GM12878 (cell line): ENCODE results near the gene CPNE4. TPM values are rescaled to one million over a fixed set of nuclear protein-coding genes. Genes with fewer than 3 reads are reported as not detected.

Source experiments
- ATAC-seq: fragments of 200-7000 bp; cut with Tn5 transposase; 3 replicates; pipeline ENCODE4 v1.9.1; 2020; ENCODE audit warnings: mild to moderate bottlenecking, moderate library complexity
- BruUV-seq: library from RNA; stranded (reverse); fragments of 400-500 nt; replicated peaks from 2 replicates; lab custom pipeline; 2021; lab: Mats Ljungman, UMichigan
- CTCF ChIA-PET: fragments of 300-600 bp; sonication (Branson Sonifier 250); formaldehyde crosslinking; extraction: SDS; loops from one replicate; lab custom pipeline; 2021; ENCODE audit warnings: inconsistent platforms; lab: Yijun Ruan, JAX
- POLR2A ChIA-PET: fragments of 350-600 bp; formaldehyde crosslinking; extraction: SDS; loops from one replicate; lab custom pipeline; 2021; ENCODE audit warnings: inconsistent platforms; lab: Charles Lee
- RAD21 ChIA-PET: fragments of 300-600 bp; sonication (Branson Sonifier 250); formaldehyde crosslinking; loops from one replicate; lab custom pipeline; 2023; ENCODE audit warnings: antibody characterized with exemption; ENCODE audit not compliant: unreplicated experiment; lab: Charles Lee
- SMC1A ChIA-PET: fragments of 300-600 bp; sonication (Branson Sonifier 250); formaldehyde crosslinking; loops from one replicate; lab custom pipeline; 2023; ENCODE audit not compliant: unreplicated experiment, uncharacterized antibody; lab: Charles Lee
- DNase-seq: peaks from one replicate; pipeline ENCODE4 v3.0.0-alpha.2; 2011; ENCODE audit warnings: low read depth, low spot score
- FAIRE-seq: peaks from 3 replicates; lab custom pipeline; 2011; peaks lifted over from hg19 to GRCh38; lab: Jason Lieb, UNC
- H2AFZ ChIP-seq: 2 replicates; pipeline ENCODE4 v1.6.0; 2011; ENCODE audit warnings: low read depth, low read length, control low read depth; ENCODE audit not compliant: control insufficient read depth
- H3K27ac ChIP-seq: 2 replicates; pipeline ENCODE4 v1.5.1; 2011; ENCODE audit warnings: control low read depth; ENCODE audit not compliant: control insufficient read depth, insufficient read depth
- H3K27me3 ChIP-seq, 2 experiments: replicated peaks in 1 of 2; 2 replicates each; pipeline versions ENCODE4 v1.6.0 to v1.6.1; 2011; ENCODE audit warnings: low read length in 1 of 2; ENCODE audit not compliant: control insufficient read depth in 2 of 2, insufficient read depth in 2 of 2
- H3K36me3 ChIP-seq, 2 experiments: 2 replicates each; pipeline ENCODE4 v1.5.1; 2011; ENCODE audit warnings: low read length in 1 of 2; ENCODE audit not compliant: control insufficient read depth in 2 of 2, insufficient read depth in 2 of 2
- H3K4me1 ChIP-seq: 2 replicates; pipeline ENCODE4 v1.6.1; 2011; ENCODE audit warnings: mild to moderate bottlenecking, low read length, moderate library complexity, mixed read lengths; ENCODE audit not compliant: control insufficient read depth, insufficient read depth
- H3K4me2 ChIP-seq: 2 replicates; pipeline ENCODE4 v1.6.0; 2011; ENCODE audit warnings: control low read depth; ENCODE audit not compliant: control insufficient read depth, insufficient read depth
- H3K4me3 ChIP-seq: fragments of 200-600 bp; sonication (generic); 2 replicates; pipeline ENCODE4 v1.5.1; 2016
- H3K79me2 ChIP-seq: 2 replicates; pipeline ENCODE4 v1.6.0; 2011; ENCODE audit warnings: low read length; ENCODE audit not compliant: control insufficient read depth, insufficient read depth
- H3K9ac ChIP-seq: 2 replicates; pipeline ENCODE4 v1.8.0; 2011; ENCODE audit warnings: low read length, control low read depth, mixed read lengths; ENCODE audit not compliant: control insufficient read depth, insufficient read depth
- H3K9me3 ChIP-seq: replicated peaks from 3 replicates; pipeline ENCODE4 v1.5.1; 2011; ENCODE audit warnings: mild to moderate bottlenecking, low read length; ENCODE audit not compliant: control insufficient read depth, insufficient read depth
- H4K20me1 ChIP-seq: 2 replicates; pipeline ENCODE4 v1.6.0; 2011; ENCODE audit not compliant: control insufficient read depth, insufficient read depth
- BHLHE40 ChIP-seq, 2 experiments: fragments of 450-650 bp in 1 of 2; IDR thresholded peaks; 2 replicates each; pipeline ENCODE4 v1.6.1; 2011 to 2017; ENCODE audit warnings: low read depth in 2 of 2, borderline replicate concordance in 1 of 2, improper control_type of control experiment in 1 of 2, low read length in 1 of 2, mild to moderate bottlenecking in 1 of 2
- CBFB ChIP-seq: IDR thresholded peaks from 2 replicates; pipeline ENCODE4 v1.6.1; 2016; ENCODE audit warnings: antibody characterized with exemption, low read depth
- CEBPB ChIP-seq, 2 experiments: fragments of 150-350 bp in 1 of 2; IDR thresholded peaks; 2 replicates each; pipeline ENCODE4 v1.6.1; 2012 to 2014; ENCODE audit warnings: low read depth in 2 of 2, low read length in 2 of 2, borderline replicate concordance in 1 of 2, inconsistent platforms in 1 of 2
- CHD1 ChIP-seq: IDR thresholded peaks from 2 replicates; pipeline ENCODE4 v1.6.1; 2012; ENCODE audit warnings: low read depth, low read length, improper control_type of control experiment
- EED ChIP-seq: sonication (generic); IDR thresholded peaks from 2 replicates; pipeline ENCODE4 v1.6.1; 2016; ENCODE audit warnings: antibody characterized with exemption, low read depth
- HCFC1 ChIP-seq: fragments of 150-350 bp; IDR thresholded peaks from 2 replicates; pipeline ENCODE4 v1.6.1; 2014; ENCODE audit warnings: low read length
- IRF4 ChIP-seq: IDR thresholded peaks from 2 replicates; pipeline ENCODE4 v1.6.1; 2011; ENCODE audit warnings: low read depth, low read length
- JUND ChIP-seq: IDR thresholded peaks from 2 replicates; pipeline ENCODE4 v1.6.1; 2012; ENCODE audit warnings: low read depth, mild to moderate bottlenecking, low read length, improper control_type of control experiment, moderate library complexity
- KDM1A ChIP-seq: fragments of 200-600 bp; sonication (generic); IDR thresholded peaks from 2 replicates; pipeline ENCODE4 v1.6.1; 2016; ENCODE audit warnings: borderline replicate concordance
- MYC ChIP-seq: IDR thresholded peaks from 2 replicates; pipeline ENCODE4 v1.6.1; 2011; ENCODE audit warnings: mild to moderate bottlenecking, low read length, moderate library complexity, inconsistent platforms; ENCODE audit not compliant: insufficient read depth, insufficient replicate concordance, insufficient read length, severe bottlenecking
- POLR2AphosphoS2 ChIP-seq: IDR thresholded peaks from 2 replicates; pipeline ENCODE4 v1.6.1; 2011; ENCODE audit warnings: low read depth, mild to moderate bottlenecking, low read length, improper control_type of control experiment, moderate library complexity
- RELA ChIP-seq: fragments of 450-650 bp; IDR thresholded peaks from 2 replicates; pipeline ENCODE4 v1.8.0; 2014; ENCODE audit warnings: borderline replicate concordance; ENCODE audit not compliant: partially characterized antibody
- STAT3 ChIP-seq: IDR thresholded peaks from 2 replicates; pipeline ENCODE4 v1.6.1; 2011; ENCODE audit warnings: low read depth, low read length, improper control_type of control experiment
- ZNF622 ChIP-seq: fragments of 450-650 bp; IDR thresholded peaks from 2 replicates; pipeline ENCODE4 v1.6.1; 2017; ENCODE audit warnings: mild to moderate bottlenecking, inconsistent platforms
- WGBS: methylation state at CpG from one replicate; pipeline ENCODE4 v1.1.6; 2016; ENCODE audit warnings: low lambda C conversion rate; ENCODE audit not compliant: insufficient replicate concordance, insufficient coverage; ENCODE audit errors: missing lambda C conversion rate; 5-methylcytosine and 5-hydroxymethylcytosine counted together
- in situ Hi-C: fragments of 300-500 bp; cut with MboI; formaldehyde crosslinking; loops from 9 replicates; pipeline ENCODE4 v1.14.3; 2018; ENCODE audit warnings: mixed read lengths
- intact Hi-C: fragments of 100-400 bp; cut with micrococcal nuclease; formaldehyde crosslinking; loops from one replicate; pipeline ENCODE4 v1.14.2; 2022; ENCODE audit not compliant: unreplicated experiment
- polyA plus RNA-seq, 11 experiments: library from polyadenylated mRNA; depleted of rRNA in 4 of 11; unstranded in 6 of 11; stranded (reverse) in 5 of 11; fragments of >200 nt; fragmentation: Nextera tagmentation in 4 of 11; fragmentation: Illumina TruSeq in 1 of 11; extraction: Ambion mirVana in 4 of 11; extraction: Trizol in 1 of 11; gene quantifications; 1 replicate in 1 of 11; 2 replicates in 10 of 11; pipeline versions ENCODE4 v1.2.1 to v1.2.3, GENCODE V29; 2011 to 2016; ENCODE audit warnings: inconsistent platforms in 2 of 11, missing spikeins in 2 of 11, low read depth in 1 of 11
- total RNA-seq, 4 experiments: library from RNA; depleted of rRNA in 3 of 4; stranded (reverse); fragments of >200 nt in 3 of 4; fragmentation: Illumina TruSeq in 1 of 4; extraction: Trizol in 1 of 4; gene quantifications; 2 replicates each; pipeline versions ENCODE4 v1.2.1 to v1.2.3, GENCODE V29; 2013 to 2021
- TF ChIP-seq, protein P1 (sequence below): fragments of 450-650 bp; formaldehyde crosslinking; IDR thresholded peaks from 2 replicates; pipeline ENCODE4 v1.4.0; 2022; ENCODE audit warnings: mild to moderate bottlenecking, moderate library complexity
- TF ChIP-seq, protein P2 (sequence below): fragments of 450-650 bp; IDR thresholded peaks from 2 replicates; pipeline ENCODE4 v1.6.1; 2017; ENCODE audit warnings: mild to moderate bottlenecking, moderate library complexity

CPNE4 gene
- total and polyA plus RNA-seq, 10 of the 15 experiments (the other 5 are each of a cell fraction or from before 2014, with no cell fraction given), result 0.17 to 1.9 (median 0.48) TPM; not detected in 1

DNA sequence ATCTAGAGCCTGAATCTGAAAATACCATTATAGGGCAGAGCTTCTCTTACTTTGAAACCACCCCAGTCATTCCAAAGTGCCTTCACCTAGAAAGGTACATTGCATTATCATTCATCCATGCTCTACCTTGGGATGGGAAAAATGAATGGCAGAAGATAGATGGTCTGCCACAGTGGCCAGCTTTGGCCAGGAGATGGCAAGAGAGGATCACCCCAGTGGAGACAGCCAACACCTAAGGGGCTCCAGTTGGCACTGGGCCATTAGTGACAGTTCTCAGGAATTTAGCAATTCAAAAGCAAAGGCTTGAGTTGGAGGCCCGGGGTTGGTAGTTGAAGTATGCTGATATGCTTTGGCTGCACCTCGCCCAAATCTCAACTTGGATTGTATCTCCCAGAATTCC, 278.4 kb downstream of the CPNE4 start:
- H3K27ac ChIP-seq, result no peak overlapping the region
- no peak overlapping the region for H3K4me3 ChIP-seq
- no peaks in the 10 kb centered on the region for H3K36me3 ChIP-seq
- no peaks in the 10 kb centered on the region for H3K79me2 ChIP-seq
- H3K27me3 ChIP-seq, result no peaks in the 10 kb centered on the region
- H3K9me3 ChIP-seq, result no peaks in the 10 kb centered on the region; the same call in 2 of the 3 replicates
- 48% methylated on average over 2 of the region's 2 CpGs for WGBS
- no peak for FAIRE-seq
- H4K20me1 ChIP-seq, result no peaks in the 10 kb centered on the region
- no peak overlapping the region for H3K4me2 ChIP-seq
- H2AFZ ChIP-seq, result no peak overlapping the region
- POLR2A ChIA-PET, result interaction anchor here (0.7 kb wide), 1 partner anchor 22 kb away, joined by 3 read pairs; no protein-coding TSS in a partner anchor
- H3K9ac ChIP-seq, result no peak overlapping the region
- RAD21 ChIA-PET, result no interaction called here
- intact Hi-C loops (no loop called here), in situ Hi-C loops (no loop called here)
- CTCF ChIA-PET, result interaction anchor here (0.6 to 1.1 kb wide), 4 partner anchors 12 to 278 kb away, joined by 3 to 5 read pairs (median 4); partner anchors contain the start of gene CPNE4
- SMC1A ChIA-PET, result interaction anchor here (1.1 kb wide), 1 partner anchor 9 kb away, joined by 3 read pairs; no protein-coding TSS in a partner anchor
- BruUV-seq, result no TSS peak
- no peaks in the 10 kb centered on the region for H3K4me1 ChIP-seq
- no peak for ATAC-seq
- DNase-seq, result no peak
- TF ChIP-seq POLR2AphosphoS2, result no peak
- TF ChIP-seq HCFC1, result no peak
- no peak for TF ChIP-seq IRF4
- TF ChIP-seq JUND, result no peak
- no peak for TF ChIP-seq CHD1
- TF ChIP-seq CBFB, result no peak
- no peak for TF ChIP-seq CEBPB (IDR thresholded peaks at IDR 0.05; ENCODE audit: borderline replicate concordance in 1 of 2, low read depth in 2 of 2, low read length in 2 of 2)
- no peak for TF ChIP-seq MYC
- no peak for TF ChIP-seq RELA
- no peak for TF ChIP-seq ZNF622
- TF ChIP-seq EED, result no peak
- TF ChIP-seq, protein P1, sequence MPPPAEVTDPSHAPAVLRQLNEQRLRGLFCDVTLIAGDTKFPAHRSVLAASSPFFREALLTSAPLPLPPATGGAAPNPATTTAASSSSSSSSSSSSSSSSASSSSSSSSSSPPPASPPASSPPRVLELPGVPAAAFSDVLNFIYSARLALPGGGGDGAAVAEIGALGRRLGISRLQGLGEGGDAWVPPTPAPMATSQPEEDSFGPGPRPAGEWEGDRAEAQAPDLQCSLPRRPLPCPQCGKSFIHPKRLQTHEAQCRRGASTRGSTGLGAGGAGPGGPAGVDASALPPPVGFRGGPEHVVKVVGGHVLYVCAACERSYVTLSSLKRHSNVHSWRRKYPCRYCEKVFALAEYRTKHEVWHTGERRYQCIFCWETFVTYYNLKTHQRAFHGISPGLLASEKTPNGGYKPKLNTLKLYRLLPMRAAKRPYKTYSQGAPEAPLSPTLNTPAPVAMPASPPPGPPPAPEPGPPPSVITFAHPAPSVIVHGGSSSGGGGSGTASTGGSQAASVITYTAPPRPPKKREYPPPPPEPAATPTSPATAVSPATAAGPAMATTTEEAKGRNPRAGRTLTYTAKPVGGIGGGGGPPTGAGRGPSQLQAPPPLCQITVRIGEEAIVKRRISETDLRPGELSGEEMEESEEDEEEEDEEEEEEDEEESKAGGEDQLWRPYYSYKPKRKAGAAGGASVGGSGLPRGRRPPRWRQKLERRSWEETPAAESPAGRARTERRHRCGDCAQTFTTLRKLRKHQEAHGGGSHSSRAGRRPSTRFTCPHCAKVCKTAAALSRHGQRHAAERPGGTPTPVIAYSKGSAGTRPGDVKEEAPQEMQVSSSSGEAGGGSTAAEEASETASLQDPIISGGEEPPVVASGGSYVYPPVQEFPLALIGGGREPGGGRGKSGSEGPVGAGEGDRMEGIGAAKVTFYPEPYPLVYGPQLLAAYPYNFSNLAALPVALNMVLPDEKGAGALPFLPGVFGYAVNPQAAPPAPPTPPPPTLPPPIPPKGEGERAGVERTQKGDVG (CRISPR knock-in tag), result no peak
- TF ChIP-seq STAT3, result no peak
- TF ChIP-seq, protein P2, sequence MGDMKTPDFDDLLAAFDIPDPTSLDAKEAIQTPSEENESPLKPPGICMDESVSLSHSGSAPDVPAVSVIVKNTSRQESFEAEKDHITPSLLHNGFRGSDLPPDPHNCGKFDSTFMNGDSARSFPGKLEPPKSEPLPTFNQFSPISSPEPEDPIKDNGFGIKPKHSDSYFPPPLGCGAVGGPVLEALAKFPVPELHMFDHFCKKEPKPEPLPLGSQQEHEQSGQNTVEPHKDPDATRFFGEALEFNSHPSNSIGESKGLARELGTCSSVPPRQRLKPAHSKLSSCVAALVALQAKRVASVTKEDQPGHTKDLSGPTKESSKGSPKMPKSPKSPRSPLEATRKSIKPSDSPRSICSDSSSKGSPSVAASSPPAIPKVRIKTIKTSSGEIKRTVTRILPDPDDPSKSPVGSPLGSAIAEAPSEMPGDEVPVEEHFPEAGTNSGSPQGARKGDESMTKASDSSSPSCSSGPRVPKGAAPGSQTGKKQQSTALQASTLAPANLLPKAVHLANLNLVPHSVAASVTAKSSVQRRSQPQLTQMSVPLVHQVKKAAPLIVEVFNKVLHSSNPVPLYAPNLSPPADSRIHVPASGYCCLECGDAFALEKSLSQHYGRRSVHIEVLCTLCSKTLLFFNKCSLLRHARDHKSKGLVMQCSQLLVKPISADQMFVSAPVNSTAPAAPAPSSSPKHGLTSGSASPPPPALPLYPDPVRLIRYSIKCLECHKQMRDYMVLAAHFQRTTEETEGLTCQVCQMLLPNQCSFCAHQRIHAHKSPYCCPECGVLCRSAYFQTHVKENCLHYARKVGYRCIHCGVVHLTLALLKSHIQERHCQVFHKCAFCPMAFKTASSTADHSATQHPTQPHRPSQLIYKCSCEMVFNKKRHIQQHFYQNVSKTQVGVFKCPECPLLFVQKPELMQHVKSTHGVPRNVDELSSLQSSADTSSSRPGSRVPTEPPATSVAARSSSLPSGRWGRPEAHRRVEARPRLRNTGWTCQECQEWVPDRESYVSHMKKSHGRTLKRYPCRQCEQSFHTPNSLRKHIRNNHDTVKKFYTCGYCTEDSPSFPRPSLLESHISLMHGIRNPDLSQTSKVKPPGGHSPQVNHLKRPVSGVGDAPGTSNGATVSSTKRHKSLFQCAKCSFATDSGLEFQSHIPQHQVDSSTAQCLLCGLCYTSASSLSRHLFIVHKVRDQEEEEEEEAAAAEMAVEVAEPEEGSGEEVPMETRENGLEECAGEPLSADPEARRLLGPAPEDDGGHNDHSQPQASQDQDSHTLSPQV, result no peak
- no peak for TF ChIP-seq KDM1A
- TF ChIP-seq BHLHE40 (IDR thresholded peaks at IDR 0.05; ENCODE audit: borderline replicate concordance in 1 of 2, low read depth in 2 of 2, low read length in 1 of 2), result no peak
